Measurements from ENCODE around the gene AKT3.

The AKT3 gene

DNA sequence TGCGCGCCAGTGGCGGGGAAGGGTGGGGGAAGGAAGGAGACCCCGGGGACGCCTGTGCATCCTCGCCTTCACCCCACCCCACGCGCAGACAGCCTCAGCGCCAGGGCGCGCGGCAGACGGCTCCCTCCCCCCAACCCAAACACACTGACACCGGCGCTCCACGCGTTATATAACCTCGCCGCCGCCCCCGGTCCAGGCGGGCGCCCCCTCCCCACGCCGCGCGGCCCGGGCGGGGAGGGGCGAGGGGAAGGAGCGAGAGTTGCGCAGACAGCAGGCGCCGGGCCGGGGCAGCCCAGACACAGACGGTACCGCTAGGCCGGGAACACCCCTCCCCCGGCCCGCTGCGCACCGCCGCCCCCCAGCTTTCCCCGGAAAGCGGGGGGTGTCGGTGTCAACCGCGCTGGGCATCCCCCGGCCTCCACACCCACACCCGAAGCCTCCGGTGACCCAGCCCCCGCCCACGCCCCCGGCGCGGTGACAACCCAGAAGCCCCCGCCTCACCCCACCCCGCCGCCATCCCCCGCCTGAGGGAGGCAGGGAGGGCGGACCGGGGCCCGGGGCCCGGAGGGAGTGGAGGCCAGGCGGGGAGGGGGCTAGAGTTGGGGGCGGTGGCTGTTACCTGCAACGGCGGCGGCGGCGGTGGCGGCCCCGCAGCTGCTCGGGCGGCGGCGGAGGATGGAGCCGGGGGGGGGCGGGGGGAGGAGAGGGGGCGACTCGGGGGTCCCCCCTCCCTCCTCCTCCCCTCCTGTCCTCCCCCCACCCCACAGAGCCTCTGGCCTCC lies 432 bp downstream of the AKT3 start:
- no peak for DNase-seq (ENCODE audit: low read depth)
- H3K4me3 ChIP-seq (replicated peaks; ENCODE audit: low read depth, low read length) = peak overlapping the region; percentile 75
- no peak for TF ChIP-seq CTCF (IDR thresholded peaks at IDR 0.05; ENCODE audit: low read length, missing control alignments)

DNA sequence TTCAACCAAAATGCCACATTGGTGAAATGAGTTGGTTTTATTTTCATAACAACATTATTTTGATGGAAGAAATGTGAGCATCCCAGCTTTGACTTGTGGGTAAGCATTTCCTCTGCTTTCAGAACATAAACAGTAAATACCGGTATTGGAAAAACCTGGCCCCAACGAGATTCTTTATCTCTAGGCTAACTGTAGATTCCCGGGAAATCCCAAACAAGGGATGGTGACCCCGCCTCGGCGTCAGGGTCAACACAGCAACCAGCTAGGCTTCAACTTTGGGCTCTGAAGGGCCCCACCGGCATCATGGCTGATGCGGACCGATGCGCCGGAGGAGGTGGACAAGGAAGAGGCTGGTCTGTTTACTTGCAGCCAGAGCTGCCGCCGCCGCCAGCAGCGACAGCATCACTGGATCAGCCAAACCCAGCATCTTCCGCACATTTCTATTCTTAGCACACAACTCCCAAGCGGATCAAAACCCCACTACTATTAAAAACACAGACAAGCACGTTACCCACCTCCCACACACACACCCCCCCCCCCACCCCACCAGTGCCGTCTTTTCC lies 1.1 kb downstream of the AKT3 start:
- H3K4me3 ChIP-seq (replicated peaks; ENCODE audit: low read depth, low read length) = peak overlapping the region; percentile 75
- DNase-seq (ENCODE audit: low read depth) = peak; percentile 74
- no peak for TF ChIP-seq CTCF (IDR thresholded peaks at IDR 0.05; ENCODE audit: low read length, missing control alignments)

- no peak for DNase-seq (ENCODE audit: low read depth)
- TF ChIP-seq CTCF (IDR thresholded peaks at IDR 0.05; ENCODE audit: low read length, missing control alignments) = no peak
- H3K4me3 ChIP-seq (replicated peaks; ENCODE audit: low read depth, low read length) = peak overlapping the region; percentile 75
Measured at GRCh38 chr1:243848165-243848857, 1.7 kb downstream of the AKT3 start.

GRCh38 chr1:243846761-243847160 lies 3.3 kb downstream of the AKT3 start:
- no peak for TF ChIP-seq CTCF (IDR thresholded peaks at IDR 0.05; ENCODE audit: low read length, missing control alignments)
- no peak for DNase-seq (ENCODE audit: low read depth)
- no peak overlapping the region for H3K4me3 ChIP-seq (replicated peaks; ENCODE audit: low read depth, low read length)

- TF ChIP-seq CTCF (IDR thresholded peaks at IDR 0.05; ENCODE audit: low read length, missing control alignments) = no peak
- no peak overlapping the region for H3K4me3 ChIP-seq (replicated peaks; ENCODE audit: low read depth, low read length)
- no peak for DNase-seq (ENCODE audit: low read depth)
Measured at GRCh38 chr1:243845888-243846287, 4.2 kb downstream of the AKT3 start.

GRCh38 chr1:243844186-243844585 lies 5.9 kb downstream of the AKT3 start:
- no peak for TF ChIP-seq CTCF (IDR thresholded peaks at IDR 0.05; ENCODE audit: low read length, missing control alignments)
- H3K4me3 ChIP-seq (replicated peaks; ENCODE audit: low read depth, low read length) = no peak overlapping the region
- peak; percentile 57 for DNase-seq (ENCODE audit: low read depth)
